H1 (cell line): Measurements from ENCODE around the gene ADCK2. TPM values are rescaled to one million over a fixed set of nuclear protein-coding genes. Genes with fewer than 3 reads are reported as not detected.

Experiments used
- POLR2A ChIP-seq, 2 experiments: IDR thresholded peaks; 1 replicate in 1 of 2; 2 replicates in 1 of 2; pipeline ENCODE4 v1.6.1; 2011; ENCODE audit warnings: low read depth in 2 of 2, low read length in 2 of 2, mild to moderate bottlenecking in 2 of 2; ENCODE audit errors: control extremely low read depth in 1 of 2
- SP1 ChIP-seq: IDR thresholded peaks from 2 replicates; pipeline ENCODE4 v1.6.1; 2011; ENCODE audit warnings: low read depth, low read length
- ZNF274 ChIP-seq: IDR thresholded peaks from 2 replicates; pipeline ENCODE4 v1.7.0; 2012; ENCODE audit warnings: low read length, borderline replicate concordance; ENCODE audit errors: extremely low read depth
- polyA plus RNA-seq, 7 experiments: library from polyadenylated mRNA; depleted of rRNA in 3 of 7; stranded (reverse) in 5 of 7; unstranded in 2 of 7; fragments of >200 nt in 5 of 7; fragments of 200-250 nt in 2 of 7; gene quantifications; 1 replicate in 5 of 7; 2 replicates in 1 of 7; 4 replicates in 1 of 7; pipeline versions ENCODE4 v1.2.1 to v1.2.3, GENCODE V29; 2011 to 2013; ENCODE audit warnings: missing spikeins in 2 of 7, mixed read lengths in 2 of 7
- total RNA-seq: library from RNA; stranded (reverse); fragmentation: NEBNext Ultra II Directional; extraction: Animal tissue kit (Norgen Biotek cat#: 25700); gene quantifications from 2 replicates; pipeline ENCODE4 v1.2.1, GENCODE V29; 2021
- TF ChIP-seq, protein P1 (sequence below): fragments of 300-600 bp; sonication (generic); IDR thresholded peaks from 2 replicates; pipeline ENCODE4 v1.7.1; 2012; ENCODE audit warnings: low read length, moderate library complexity, mild to moderate bottlenecking, inconsistent platforms; ENCODE audit not compliant: insufficient replicate concordance

The ADCK2 gene
- total and polyA plus RNA-seq, 2 of the 8 experiments (the other 6 are each of a cell fraction or from before 2014, with no cell fraction given) = 6.9 to 11.7 TPM

GRCh38 chr7:140674899-140675701 is 2.4 kb downstream of the ADCK2 start (continued):
- TF ChIP-seq, protein P1, sequence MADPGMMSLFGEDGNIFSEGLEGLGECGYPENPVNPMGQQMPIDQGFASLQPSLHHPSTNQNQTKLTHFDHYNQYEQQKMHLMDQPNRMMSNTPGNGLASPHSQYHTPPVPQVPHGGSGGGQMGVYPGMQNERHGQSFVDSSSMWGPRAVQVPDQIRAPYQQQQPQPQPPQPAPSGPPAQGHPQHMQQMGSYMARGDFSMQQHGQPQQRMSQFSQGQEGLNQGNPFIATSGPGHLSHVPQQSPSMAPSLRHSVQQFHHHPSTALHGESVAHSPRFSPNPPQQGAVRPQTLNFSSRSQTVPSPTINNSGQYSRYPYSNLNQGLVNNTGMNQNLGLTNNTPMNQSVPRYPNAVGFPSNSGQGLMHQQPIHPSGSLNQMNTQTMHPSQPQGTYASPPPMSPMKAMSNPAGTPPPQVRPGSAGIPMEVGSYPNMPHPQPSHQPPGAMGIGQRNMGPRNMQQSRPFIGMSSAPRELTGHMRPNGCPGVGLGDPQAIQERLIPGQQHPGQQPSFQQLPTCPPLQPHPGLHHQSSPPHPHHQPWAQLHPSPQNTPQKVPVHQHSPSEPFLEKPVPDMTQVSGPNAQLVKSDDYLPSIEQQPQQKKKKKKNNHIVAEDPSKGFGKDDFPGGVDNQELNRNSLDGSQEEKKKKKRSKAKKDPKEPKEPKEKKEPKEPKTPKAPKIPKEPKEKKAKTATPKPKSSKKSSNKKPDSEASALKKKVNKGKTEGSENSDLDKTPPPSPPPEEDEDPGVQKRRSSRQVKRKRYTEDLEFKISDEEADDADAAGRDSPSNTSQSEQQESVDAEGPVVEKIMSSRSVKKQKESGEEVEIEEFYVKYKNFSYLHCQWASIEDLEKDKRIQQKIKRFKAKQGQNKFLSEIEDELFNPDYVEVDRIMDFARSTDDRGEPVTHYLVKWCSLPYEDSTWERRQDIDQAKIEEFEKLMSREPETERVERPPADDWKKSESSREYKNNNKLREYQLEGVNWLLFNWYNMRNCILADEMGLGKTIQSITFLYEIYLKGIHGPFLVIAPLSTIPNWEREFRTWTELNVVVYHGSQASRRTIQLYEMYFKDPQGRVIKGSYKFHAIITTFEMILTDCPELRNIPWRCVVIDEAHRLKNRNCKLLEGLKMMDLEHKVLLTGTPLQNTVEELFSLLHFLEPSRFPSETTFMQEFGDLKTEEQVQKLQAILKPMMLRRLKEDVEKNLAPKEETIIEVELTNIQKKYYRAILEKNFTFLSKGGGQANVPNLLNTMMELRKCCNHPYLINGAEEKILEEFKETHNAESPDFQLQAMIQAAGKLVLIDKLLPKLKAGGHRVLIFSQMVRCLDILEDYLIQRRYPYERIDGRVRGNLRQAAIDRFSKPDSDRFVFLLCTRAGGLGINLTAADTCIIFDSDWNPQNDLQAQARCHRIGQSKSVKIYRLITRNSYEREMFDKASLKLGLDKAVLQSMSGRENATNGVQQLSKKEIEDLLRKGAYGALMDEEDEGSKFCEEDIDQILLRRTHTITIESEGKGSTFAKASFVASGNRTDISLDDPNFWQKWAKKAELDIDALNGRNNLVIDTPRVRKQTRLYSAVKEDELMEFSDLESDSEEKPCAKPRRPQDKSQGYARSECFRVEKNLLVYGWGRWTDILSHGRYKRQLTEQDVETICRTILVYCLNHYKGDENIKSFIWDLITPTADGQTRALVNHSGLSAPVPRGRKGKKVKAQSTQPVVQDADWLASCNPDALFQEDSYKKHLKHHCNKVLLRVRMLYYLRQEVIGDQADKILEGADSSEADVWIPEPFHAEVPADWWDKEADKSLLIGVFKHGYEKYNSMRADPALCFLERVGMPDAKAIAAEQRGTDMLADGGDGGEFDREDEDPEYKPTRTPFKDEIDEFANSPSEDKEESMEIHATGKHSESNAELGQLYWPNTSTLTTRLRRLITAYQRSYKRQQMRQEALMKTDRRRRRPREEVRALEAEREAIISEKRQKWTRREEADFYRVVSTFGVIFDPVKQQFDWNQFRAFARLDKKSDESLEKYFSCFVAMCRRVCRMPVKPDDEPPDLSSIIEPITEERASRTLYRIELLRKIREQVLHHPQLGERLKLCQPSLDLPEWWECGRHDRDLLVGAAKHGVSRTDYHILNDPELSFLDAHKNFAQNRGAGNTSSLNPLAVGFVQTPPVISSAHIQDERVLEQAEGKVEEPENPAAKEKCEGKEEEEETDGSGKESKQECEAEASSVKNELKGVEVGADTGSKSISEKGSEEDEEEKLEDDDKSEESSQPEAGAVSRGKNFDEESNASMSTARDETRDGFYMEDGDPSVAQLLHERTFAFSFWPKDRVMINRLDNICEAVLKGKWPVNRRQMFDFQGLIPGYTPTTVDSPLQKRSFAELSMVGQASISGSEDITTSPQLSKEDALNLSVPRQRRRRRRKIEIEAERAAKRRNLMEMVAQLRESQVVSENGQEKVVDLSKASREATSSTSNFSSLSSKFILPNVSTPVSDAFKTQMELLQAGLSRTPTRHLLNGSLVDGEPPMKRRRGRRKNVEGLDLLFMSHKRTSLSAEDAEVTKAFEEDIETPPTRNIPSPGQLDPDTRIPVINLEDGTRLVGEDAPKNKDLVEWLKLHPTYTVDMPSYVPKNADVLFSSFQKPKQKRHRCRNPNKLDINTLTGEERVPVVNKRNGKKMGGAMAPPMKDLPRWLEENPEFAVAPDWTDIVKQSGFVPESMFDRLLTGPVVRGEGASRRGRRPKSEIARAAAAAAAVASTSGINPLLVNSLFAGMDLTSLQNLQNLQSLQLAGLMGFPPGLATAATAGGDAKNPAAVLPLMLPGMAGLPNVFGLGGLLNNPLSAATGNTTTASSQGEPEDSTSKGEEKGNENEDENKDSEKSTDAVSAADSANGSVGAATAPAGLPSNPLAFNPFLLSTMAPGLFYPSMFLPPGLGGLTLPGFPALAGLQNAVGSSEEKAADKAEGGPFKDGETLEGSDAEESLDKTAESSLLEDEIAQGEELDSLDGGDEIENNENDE = no peak
- TF ChIP-seq POLR2A (IDR thresholded peaks at IDR 0.05; ENCODE audit: control extremely low read depth in 1 of 2, low read depth in 2 of 2, low read length in 2 of 2) (no peak), SP1 (no peak), ZNF274 (no peak)
